Non-pigmented ciliary epithelial cell (primary cell): ENCODE data around the gene ADCYAP1.

Experiments
- DNase-seq: peaks from one replicate; pipeline ENCODE4 v3.0.0-alpha.2; 2010; ENCODE audit warnings: low read depth

ADCYAP1 gene

DNA sequence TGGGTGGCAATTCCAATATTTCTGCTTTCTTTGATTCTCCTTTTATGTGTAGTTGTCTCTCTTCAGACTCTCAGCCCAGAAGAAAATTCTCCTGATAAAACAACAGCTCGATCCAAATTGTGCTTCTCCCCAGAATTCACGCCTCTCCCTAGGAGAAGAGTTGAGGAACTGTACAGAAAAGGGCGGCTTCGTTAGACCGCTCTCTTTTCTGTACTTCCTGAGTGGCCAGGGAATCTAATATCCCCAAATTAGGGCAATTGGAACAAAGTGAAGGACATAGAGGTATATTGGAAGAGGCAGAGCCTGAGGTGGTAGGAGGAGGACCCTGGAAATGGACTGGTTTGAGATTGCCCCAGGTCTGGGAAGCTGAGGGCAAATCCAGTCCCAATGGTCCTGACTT lies 5.6 kb downstream of the ADCYAP1 start:
- no peak for DNase-seq

DNA sequence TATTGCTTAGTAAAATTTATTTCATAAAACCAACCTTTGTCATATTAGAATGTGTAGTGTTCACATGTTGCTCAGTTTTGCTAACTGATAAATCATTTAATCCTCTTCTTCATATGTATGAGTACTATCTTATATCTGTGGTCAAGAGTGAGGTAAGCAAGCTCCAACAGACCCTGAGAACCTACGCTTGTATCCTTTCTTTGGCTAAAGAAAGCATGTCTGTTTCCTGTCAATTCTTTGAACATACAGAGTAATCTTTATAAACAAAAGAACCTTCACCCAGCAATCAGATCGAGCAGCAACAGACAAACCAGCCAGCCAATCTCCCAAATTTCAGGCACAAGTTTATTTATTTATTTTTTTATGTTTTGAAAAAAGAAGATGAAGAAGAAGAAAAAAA lies 6.4 kb downstream of the ADCYAP1 start:
- no peak for DNase-seq

DNA sequence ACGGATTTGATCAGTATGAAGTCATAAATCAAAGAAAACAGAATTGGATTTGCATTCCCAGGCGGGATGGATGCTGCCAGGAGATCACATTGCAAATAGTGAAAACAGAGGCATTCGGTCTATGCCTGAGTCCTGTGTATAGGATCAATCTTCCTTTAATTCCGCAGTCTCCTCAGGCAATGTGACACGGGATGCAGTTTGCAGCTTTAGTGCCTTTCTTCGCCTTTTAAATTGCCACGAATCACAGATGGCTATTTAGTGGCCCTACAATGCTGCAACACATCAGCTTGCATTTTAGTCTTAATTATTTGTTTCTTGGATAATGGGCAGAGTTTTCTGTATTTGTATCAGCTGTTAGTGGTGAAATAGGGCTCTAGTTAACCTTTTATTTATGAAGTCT lies 6.8 kb downstream of the ADCYAP1 start:
- no peak for DNase-seq

DNA sequence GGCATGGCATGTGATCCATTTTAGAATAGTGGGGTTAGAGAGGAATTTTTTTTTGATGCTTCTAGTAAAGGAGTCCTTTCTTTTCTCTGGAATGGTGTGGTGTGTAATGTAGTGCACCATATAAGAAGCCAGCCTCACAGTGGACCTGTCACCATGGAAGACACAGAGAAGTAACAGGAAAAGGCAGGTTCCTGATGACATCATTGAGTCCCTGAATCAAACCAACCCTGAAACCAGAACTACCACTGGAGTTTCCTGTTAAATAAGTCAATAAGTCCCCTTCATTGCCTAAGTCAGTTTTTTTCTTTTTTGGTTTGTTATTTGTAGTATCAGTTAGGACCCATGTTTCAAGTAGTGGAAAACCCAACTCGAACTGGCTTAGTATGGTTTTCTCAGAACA lies 11.9 kb downstream of the ADCYAP1 start:
- DNase-seq = no peak

DNA sequence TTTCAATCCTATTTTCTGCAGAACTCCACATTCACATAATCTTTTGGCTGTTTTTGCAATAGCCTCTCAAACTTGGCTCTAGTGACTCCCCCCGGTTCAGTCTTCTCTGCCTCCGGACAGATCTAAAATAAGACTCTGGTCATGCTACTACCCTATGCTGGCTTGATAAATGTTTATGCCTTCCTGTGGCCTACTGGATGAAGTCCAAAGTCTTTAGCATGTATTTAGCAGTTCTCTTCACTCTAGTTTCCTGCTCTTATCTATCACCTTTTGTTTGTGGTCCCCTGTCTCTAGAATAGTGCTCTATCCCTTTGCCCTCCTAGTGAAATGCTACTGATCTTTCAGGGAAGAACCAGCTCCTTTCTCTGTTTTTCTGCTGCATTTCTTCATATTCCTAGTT lies 14.4 kb downstream of the ADCYAP1 start:
- DNase-seq = no peak

DNA sequence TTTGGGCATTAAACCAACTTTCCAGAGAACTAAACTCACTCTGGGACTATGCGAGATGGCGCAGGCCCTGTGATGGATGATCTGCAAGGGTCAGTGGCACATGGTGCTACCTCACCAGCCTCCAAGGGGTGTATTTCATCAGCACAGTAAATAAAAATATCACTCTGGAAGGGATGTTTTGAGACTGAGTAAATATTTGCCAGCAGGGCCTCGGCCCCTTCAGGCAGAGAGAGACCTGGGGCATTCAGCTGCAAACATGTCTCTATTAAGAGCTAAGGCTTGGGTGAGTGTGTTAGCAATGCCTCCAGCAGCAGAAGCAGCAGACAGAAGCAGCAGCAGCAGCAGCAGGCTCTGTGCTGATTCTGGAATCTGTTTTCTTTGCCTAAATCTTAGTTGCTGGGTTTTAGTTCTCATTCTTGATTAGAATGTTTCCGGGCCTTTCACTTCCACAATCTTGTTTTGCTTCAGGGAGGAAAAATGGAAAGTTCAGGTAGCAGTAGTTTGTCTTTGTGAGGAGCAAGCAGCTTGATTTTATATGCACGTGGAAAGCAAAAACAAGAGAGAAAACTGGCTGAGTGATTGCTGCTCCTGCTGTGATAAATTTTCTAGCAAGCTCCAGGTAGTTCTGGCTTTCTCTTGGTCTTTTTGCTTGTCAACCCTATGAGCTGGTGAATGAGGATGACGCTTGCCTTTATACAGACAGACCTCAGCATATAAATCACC lies 18.6 kb downstream of the ADCYAP1 start:
- no peak for DNase-seq

DNA sequence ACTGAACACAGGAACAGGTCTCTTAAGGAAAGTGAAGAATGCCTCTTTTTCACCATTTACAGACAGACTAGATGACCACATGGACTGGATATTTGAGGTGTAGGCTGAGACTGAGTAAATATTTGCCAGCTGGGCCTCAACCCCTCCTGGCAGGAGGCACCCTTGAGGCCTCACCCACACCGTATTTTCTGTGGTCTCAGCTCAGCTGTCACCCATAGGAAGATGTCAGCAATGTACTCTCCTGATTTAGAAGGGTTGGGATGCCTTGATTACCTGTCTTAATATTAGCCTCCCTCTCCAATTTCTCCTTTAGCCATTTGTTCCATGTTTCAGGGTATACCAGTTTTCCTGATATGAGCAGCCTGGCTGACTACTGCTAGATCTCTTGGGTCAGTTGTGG lies 20.3 kb downstream of the ADCYAP1 start:
- no peak for DNase-seq

DNA sequence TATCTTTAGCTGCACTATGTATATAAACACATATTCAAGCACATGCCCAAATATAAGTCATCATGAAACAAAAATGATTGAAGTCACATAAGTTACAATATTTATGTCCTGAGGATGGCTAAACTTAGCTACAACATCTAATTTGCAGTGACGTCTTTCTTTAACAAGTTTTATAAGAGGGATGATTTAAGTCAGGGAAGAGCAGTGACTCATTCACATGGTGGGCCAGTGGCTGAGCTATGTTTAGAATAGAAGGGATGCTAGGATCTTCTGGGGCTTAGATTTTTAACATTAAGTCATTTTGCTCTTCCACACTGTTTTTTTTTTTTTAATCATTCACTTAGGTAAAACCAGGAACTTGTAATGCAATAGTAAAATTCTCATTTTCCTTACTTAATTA lies 22.3 kb downstream of the ADCYAP1 start:
- no peak for DNase-seq

DNA sequence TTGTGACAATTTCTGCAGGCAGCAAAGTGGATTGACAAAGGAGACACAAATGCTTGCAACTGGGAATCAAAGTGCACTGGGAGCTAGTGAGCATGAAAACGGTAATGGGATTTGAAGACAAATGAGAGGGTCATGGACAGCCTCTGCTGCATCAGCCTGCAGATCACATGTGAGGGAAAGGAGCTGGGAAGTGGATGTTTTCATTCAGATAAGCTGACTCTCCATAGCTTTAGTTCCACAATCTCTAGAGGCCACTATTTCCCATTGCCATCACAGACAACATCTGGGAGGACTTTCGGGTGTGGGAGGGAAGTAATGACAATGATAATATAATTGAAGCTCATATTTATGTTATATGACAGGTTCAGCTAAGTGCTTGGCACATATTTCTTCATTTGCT lies 28.4 kb downstream of the ADCYAP1 start:
- no peak for DNase-seq

DNA sequence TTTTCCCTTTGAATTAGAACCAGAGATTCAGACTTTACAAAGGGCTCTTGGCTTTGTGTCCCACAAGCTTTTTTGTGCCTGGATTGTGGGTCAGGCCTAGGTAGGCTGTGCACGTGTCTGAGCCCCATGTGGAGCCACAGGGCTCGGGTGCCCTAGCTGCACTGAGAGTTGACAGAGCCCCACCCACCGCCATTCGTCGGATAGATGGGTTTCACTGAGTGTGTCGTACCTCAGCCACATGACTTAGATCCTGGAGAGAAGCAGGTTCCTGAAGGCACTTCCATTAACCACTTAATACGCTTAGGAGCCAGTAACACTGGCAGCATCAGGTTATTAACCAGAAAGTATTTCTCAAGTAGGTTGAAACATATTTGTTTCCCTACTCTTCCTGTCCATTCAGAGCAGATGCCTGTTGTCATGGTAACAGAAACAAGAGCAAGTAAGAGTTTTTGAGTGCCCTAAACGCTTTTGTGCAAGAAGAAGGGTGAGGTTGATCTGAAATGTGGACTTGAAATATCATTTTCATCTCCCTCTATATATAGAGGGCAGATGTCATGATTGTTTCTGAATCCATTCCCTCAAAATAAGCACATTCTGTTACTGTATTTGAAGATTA lies 30.0 kb downstream of the ADCYAP1 start:
- no peak for DNase-seq

DNA sequence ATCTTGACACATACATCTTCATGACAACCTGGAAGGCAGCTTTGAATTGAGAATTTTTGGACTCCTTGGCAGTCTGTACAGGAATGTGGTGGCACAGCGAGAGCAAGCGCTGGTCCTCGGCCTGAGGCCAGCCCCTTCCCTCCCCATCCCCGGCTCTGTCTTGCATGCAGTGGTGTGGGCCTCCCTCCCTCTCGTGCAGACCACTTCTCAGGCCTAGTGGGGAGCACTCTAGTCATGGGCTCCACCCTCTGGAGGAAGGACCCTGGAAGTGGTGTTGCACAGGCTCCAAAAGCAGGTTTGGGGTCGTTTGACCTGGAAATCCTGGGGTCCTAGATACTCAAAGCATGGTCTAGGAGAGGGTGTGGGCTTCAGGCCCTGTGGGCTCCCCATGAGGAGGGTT lies 32.3 kb downstream of the ADCYAP1 start:
- DNase-seq = no peak

DNA sequence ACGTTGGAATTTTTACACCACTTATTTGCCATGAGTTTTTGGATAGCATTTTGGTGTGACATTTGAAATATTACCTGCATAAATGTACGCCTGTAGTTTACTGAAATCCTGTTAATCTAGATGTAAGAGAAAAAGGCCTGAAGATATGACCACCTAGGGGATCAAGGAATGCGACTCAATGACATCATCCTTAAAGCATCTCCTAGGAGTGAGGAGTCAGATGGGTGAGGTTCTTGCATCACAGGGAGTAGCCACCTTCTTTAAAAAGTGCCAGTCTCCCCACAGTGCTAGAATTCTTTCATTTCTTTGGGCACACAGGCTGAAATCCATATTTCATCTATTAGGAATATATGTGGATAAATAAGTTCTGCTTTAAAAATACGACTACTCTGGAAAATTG lies 34.5 kb downstream of the ADCYAP1 start:
- no peak for DNase-seq

DNA sequence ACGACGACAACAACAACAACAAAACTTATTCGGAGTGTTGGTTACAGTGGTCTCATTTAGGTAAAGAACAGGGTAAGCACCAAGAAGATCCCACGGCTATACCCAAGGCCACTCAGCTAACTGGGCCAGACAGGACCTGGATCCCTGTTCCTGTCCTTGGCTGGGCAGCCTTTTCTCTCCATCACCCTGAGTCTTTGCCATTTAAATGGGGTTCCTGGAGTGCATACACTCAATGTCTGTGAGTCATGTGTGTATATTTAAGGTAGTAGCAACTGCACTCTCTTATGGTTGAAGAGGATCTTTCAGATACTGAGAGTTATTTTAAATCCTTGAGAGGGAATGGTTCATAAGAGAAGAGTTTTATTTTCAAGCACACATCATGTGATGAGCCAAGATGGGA lies 35.3 kb downstream of the ADCYAP1 start:
- no peak for DNase-seq

DNA sequence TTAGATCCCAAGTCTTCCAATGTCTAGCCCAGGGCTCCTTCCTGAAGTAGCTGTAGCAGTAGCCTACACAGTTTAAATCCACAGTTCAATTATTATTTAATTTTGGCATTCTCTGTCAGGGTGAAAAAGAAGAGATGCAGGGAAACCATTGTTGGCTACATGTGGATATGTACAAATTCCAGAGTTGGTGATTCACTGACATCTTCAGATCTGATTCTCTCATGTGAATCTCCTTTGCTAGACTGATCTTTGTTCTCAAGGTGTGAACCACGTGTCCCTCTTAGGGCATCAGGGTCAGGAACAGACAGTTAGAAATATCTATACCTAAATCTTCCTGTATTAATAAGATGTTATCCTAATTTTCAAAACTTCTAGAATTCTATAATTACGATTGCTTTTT lies 36.7 kb downstream of the ADCYAP1 start:
- no peak for DNase-seq

DNA sequence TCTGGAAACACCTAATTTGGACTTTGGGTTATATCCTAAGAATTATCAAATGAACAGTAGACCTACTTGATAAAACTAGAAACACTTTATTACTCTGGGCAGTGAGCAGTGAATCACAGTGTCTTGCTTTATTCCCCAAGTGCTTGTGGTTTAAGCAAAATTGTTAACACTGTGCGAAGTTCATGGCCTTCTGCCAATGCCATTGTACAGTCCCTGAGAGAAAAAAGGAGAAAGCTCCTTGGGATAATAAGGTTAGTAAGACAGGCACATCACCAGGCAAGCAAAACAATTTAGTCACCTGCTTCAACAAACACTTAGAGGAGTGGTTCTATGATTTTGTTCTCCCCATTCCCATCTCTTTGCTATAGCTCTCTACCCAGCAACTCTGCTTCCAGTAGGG lies 39.8 kb downstream of the ADCYAP1 start:
- peak; percentile 35 for DNase-seq

DNA sequence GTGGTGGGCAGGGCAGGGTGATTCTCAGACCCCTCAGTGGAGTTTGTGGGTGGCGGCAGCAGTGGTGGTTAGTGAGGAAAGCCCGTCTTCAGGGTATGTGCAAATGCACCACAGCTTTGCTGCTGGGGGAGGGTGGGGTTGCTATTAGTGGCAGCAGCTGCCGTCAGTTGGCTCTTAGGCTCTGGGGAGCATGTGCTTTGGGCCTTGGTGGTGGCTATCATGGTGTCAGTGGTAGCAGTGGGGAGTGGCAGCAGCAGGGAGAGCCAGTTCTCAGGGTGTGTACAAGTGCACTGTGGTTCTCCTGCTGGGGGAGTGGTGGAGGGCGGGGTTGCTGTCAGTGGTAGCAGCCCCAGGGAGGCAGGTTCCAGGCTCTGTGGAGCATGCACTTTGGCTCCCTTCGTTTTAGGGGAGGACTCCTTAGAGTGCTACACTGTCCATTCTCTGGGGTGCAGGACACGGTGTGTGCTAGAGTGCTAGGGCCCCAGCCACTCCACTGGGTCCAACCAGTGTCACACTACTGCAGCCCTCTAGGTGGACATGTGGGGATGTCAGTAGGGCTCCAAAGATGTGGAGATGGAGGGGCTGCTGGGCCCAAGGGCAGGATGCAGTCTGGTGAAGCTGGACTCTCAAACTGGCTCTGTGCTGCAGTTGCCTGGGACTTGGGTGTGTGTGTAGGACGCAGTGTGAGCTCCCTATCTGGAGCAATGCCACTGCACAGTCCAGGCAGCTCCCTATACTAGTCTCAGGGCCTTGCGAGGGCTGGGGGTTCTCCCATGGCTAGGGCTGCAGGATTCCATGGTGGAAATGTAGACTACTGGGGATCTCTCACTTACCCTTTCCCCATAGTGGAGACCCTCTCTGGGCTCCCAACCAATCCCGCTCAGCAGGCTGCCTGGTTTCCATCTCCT lies 45.3 kb downstream of the ADCYAP1 start:
- no peak for DNase-seq

DNA sequence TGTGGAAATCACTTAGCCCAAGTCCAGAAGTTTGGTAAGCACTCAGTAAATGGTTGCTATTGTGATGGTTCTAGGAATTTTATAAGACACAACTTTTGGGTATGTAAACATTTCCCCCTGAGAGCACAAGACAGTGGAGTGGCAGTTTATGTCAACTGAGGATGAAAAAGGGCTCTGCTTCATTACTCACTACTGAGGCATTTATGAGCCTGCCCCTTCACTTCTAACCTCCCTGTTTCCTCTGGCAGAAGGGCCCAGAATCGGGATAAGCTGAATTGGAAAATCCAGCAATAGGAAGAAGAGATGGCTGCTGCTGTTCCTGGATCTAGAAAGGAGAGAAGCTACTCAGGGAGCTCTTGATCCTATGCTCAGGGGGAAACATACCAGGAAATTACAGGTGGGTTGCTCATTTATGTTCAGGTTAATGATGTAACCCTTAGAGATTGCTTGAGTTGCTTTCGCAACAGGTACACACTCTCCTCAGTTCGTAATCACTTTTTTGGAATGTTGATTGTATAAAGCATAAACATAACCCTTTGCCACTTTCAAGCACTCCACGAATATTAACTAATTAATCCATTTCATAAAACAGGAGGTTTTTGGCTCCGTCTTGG lies 46.3 kb downstream of the ADCYAP1 start:
- no peak for DNase-seq

DNA sequence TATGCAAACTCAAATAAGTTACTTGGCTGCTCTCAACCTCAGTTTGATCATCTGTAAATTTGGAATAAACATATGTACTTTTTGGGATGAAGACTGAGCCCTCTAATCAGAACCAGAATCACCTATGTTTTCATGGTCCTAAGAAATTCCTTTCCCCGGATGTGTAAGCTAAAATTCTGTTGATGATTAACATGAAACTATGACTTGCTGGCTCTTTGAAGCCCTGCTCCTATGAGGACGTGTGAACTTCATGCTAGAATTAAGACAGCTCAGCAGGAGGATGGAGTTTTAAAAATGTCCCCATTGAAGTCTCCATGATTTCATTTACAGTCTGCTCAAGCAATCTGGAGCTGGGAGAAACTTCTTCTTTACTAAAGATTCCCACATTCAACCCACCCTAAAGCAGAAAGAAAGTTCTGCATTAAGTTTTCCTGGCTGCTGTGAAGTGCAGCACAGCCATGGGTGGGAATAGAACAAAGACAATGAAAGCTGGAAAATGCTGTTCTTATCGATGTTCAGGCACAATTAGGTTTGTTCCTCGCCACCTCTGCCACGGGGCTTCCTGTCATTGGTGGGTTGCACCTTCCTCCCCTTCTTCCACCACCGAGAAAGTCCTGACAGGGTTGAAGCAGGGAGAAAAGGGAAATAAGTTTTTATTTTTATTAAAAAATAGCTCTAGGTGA lies 50.9 kb downstream of the ADCYAP1 start:
- DNase-seq = no peak

DNA sequence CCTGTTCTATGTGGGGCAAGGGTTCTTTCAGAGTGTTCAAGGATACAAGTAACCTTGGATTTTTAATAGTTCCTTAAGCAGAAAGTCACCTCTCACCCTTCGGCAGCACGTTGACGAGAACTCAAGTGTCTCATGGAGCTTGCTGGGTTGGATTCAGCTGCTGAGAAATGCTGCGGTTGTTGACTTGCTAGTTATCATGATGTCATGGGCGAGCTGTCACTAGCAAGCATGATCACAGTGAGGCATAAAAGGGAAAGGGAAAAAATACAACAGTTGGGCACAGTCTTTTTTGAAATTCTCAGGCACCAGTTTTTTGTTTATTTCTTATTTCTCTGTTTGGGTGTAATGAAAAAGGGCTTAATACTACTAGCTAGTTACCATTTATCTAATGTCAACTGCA lies 53.2 kb downstream of the ADCYAP1 start:
- DNase-seq = no peak

DNA sequence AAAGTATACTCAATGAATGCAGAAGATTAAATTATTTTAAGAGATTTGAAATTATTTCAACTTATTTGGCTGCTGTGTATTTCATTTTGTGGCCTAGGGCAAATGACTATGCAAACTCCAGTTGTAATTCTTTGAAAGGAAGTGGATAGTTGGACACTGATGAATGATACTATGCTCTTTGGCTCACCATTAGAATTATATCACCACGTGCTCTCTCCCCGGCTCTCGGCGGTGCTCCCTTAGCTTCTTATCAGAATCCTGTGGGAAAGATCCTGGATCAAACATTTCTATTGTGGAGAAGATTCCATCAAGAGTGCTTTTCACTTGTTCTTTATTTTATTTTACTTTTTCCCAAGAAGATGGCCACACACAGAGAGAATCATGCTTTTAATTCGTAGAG lies 55.2 kb downstream of the ADCYAP1 start:
- no peak for DNase-seq
